Right atrium auricular region (tissue), 2 donors: ENCODE data around the gene ZNF827. TPM values are rescaled to one million over a fixed set of nuclear protein-coding genes. Genes with fewer than 3 reads are reported as not detected.

Source experiments
- DNase-seq: peaks from one replicate; pipeline ENCODE4 v3.0.0-alpha.2; 2019; ENCODE audit warnings: low spot score
- H3K27ac ChIP-seq, 2 donors: fragments of 200-600 bp; sonication (generic); 1 replicate in 1 of 2; 2 replicates in 1 of 2; pipeline ENCODE4 v1.5.1; 2016 to 2019
- H3K27me3 ChIP-seq, 2 donors: fragments of 200-600 bp; sonication (generic); one replicate each; pipeline versions ENCODE4 v1.5.1 to v1.6.0; 2017 to 2019
- H3K36me3 ChIP-seq: fragments of 200-600 bp; sonication (generic); one replicate; pipeline ENCODE4 v1.5.1; 2016
- H3K4me1 ChIP-seq, 2 donors: fragments of 200-600 bp; sonication (generic); one replicate each; pipeline versions ENCODE4 v1.5.1 to v1.6.0; 2017 to 2019
- H3K4me3 ChIP-seq, 2 donors: fragments of 200-600 bp; sonication (generic); 1 replicate in 1 of 2; 2 replicates in 1 of 2; pipeline ENCODE4 v1.5.1; 2017 to 2019; ENCODE audit warnings: mild to moderate bottlenecking in 1 of 2, moderate library complexity in 1 of 2
- H3K9me3 ChIP-seq, 2 donors: fragments of 200-600 bp; sonication (generic); one replicate each; pipeline ENCODE4 v1.5.1; 2019
- total RNA-seq, 2 donors: library from RNA; depleted of rRNA; stranded (reverse); fragments of >200 nt; gene quantifications; one replicate each; pipeline ENCODE4 v1.1.0, GENCODE V29; 2016
- TF ChIP-seq, protein P1 (sequence below), 2 donors: fragments of 200-600 bp; sonication (generic); IDR thresholded peaks; one replicate each; pipeline ENCODE4 v1.5.1; 2019; ENCODE audit warnings: antibody characterized with exemption in 2 of 2

ZNF827 gene
- total RNA-seq, 2 donors from 2014 or later: 8.5 to 16.9 TPM

DNA sequence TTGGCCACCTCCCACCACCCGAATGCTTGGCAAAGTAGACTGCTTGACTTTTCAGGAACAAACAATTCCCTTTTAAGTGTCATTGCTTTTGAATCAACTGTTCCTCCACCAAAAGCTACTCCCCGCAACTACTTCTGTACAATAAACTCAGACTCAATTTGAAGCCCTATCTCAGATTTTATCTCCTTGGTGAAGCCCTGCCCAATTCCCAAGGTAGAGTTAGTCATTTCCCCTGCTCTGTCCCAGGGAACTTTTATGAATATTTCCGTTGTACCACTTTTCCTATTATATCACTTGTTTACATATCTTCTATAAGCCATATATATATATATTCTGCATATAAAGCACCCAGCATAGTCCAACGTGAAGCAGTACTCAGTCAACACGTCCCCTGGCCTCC is 155.9 kb downstream of the ZNF827 start:
- Histone ChIP-seq H3K9me3 (no peaks in the 10 kb centered on the region), H3K27ac (no peak overlapping the region), H3K36me3 (peaks cover 6% of the 10 kb centered on the region), H3K4me1 (peaks cover 0 to 8% of the 10 kb centered on the region in 2 donors), H3K4me3 (no peak overlapping the region), H3K27me3 (no peaks in the 10 kb centered on the region)
- DNase-seq: no peak
- TF ChIP-seq, protein P1, sequence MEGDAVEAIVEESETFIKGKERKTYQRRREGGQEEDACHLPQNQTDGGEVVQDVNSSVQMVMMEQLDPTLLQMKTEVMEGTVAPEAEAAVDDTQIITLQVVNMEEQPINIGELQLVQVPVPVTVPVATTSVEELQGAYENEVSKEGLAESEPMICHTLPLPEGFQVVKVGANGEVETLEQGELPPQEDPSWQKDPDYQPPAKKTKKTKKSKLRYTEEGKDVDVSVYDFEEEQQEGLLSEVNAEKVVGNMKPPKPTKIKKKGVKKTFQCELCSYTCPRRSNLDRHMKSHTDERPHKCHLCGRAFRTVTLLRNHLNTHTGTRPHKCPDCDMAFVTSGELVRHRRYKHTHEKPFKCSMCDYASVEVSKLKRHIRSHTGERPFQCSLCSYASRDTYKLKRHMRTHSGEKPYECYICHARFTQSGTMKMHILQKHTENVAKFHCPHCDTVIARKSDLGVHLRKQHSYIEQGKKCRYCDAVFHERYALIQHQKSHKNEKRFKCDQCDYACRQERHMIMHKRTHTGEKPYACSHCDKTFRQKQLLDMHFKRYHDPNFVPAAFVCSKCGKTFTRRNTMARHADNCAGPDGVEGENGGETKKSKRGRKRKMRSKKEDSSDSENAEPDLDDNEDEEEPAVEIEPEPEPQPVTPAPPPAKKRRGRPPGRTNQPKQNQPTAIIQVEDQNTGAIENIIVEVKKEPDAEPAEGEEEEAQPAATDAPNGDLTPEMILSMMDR (IDR thresholded peaks at IDR 0.05): no peak

DNA sequence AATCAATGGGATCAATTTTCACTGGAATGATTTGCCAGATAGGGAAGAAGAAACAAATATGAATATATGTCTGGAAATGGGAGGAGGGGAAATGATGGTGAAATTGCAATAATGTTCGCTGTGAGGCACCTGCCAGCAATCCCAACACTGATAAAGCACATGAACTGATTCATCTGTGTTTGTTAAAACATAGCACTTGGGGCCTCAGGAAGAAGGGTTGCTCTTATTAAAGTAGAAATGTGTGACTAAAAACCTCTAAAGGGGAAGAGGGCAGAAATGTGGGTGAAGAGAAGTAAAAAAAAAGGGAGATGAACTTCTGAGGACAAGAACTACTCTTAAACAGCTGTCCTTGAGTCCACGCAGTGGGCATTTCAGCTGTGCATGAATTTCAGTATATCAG is 157.3 kb downstream of the ZNF827 start:
- Histone ChIP-seq H3K4me3 (no peak overlapping the region), H3K27ac (no peak overlapping the region), H3K4me1 (peaks cover 0 to 8% of the 10 kb centered on the region in 2 donors), H3K9me3 (no peaks in the 10 kb centered on the region), H3K27me3 (no peaks in the 10 kb centered on the region), H3K36me3 (peaks cover 6% of the 10 kb centered on the region)
- no peak for DNase-seq
- TF ChIP-seq, protein P1 (IDR thresholded peaks at IDR 0.05): no peak

DNA sequence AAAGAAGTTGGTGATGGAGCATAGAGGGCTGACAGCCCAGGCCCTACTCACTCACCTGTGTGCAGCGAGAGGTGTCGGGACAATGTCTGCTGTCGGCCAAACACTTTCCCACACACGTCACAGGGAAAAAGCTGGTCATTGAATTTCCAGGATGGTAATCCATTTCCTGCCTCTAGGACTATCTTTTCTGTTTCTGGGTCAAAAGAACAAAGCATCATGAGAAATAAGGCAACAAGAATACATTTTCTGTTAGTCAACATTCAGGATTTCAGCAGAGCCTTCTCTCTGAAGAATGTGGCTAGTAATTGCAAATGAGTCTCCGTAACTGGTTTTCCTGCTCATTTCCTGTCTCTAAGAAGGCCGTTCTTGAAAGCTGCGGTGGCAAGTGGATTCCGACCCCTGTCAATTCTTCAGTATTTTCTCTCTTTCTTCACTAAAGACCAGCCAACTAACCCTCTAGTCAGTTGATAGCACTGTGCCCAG is 159.3 kb downstream of the ZNF827 start:
- H3K4me1 ChIP-seq: peaks cover 0 to 8% of the 10 kb centered on the region in 2 donors
- H3K36me3 ChIP-seq: peaks cover 6% of the 10 kb centered on the region
- no peak overlapping the region for H3K4me3 ChIP-seq
- H3K27me3 ChIP-seq: no peaks in the 10 kb centered on the region
- DNase-seq: no peak
- TF ChIP-seq, protein P1 (IDR thresholded peaks at IDR 0.05): no peak
- no peak overlapping the region for H3K27ac ChIP-seq
- no peaks in the 10 kb centered on the region for H3K9me3 ChIP-seq

DNA sequence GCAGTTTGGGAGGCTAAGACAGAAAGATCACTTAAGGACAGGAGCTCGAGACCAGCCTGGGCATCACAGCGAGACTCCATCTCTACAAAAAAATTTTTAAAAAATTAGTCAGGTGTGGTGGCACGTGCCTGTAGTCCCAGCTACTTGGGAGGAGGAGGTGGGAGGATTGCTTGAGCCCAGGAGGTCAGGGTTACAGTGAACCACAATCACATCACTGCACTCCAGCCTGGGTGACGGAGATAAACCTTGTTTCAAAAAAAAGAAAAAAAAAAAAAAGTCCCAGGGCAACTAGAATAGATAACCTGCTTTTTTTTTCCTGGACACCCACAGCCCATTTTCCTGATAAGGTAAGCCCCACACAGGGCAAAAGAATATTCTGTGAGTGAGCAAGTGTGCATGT is 162.4 kb downstream of the ZNF827 start:
- H3K27ac ChIP-seq: no peak overlapping the region

DNA sequence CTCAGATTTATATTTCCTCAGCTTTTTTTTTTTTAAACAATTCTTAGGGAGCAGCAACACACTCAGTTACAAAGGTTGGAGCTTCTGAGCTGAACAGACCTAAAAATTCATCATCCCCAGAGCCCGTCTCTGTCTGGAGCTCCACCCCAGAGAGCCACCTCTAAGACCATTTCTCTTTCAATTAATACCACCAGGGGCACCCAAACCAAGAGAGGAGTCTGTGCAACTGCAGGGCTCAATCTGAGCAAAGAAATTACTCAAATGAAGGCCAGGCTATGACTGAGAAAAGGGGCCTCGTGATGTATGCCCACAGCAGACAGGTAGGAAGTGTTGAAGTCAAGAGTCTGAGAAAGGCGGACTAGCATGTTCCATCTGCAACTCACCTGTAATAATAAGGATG is 163.2 kb downstream of the ZNF827 start:
- H3K4me3 ChIP-seq: no peak overlapping the region
- TF ChIP-seq, protein P1 (IDR thresholded peaks at IDR 0.05): no peak
- H3K9me3 ChIP-seq: no peaks in the 10 kb centered on the region
- no peak for DNase-seq
- peaks cover 6% of the 10 kb centered on the region for H3K36me3 ChIP-seq
- H3K27me3 ChIP-seq: no peaks in the 10 kb centered on the region
- no peak overlapping the region for H3K27ac ChIP-seq
- H3K4me1 ChIP-seq: no peaks in the 10 kb centered on the region

More for the DNA sequence above, 162.4 kb downstream of the ZNF827 start:
- Histone ChIP-seq H3K36me3 (peaks cover 6% of the 10 kb centered on the region), H3K27me3 (no peaks in the 10 kb centered on the region), H3K4me3 (no peak overlapping the region), H3K9me3 (no peaks in the 10 kb centered on the region), H3K4me1 (no peaks in the 10 kb centered on the region)
- no peak for DNase-seq
- TF ChIP-seq, protein P1 (IDR thresholded peaks at IDR 0.05): no peak

DNA sequence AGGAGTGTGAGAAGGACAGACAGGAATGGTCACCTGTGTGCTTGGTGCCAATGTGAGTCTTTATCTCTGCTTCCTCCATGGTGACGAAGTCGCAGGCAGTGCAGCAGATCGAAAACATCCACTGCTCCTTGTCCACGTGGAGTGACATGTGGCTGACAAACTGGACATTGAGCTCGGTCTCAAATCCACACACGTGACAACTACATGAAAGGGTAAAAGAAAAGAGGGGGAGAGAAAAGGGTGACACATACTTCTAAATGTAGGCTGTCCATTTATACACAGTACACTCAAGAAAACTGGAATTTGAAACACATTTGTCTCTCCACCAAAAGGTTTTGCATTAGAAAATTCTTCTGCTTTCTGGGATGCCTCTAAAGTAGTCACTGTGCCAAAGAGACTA is 164.2 kb downstream of the ZNF827 start:
- H3K4me1 ChIP-seq: no peaks in the 10 kb centered on the region
- H3K27ac ChIP-seq: peak overlapping the region in 1 of 2 donors; percentile 55
- no peaks in the 10 kb centered on the region for H3K9me3 ChIP-seq
- TF ChIP-seq, protein P1 (IDR thresholded peaks at IDR 0.05): no peak
- H3K27me3 ChIP-seq: no peaks in the 10 kb centered on the region
- H3K36me3 ChIP-seq: peaks cover 6% of the 10 kb centered on the region
- H3K4me3 ChIP-seq: no peak overlapping the region
- DNase-seq: no peak
